ENCODE data around the gene UNC79. TPM values are rescaled to one million over a fixed set of nuclear protein-coding genes. Genes with fewer than 3 reads are reported as not detected.
A peak's percentile ranks its signal among the peaks of the same experiment; 100 is the strongest.

UNC79 gene
- total and polyA plus RNA-seq, 4 donors: 0.03 to 0.94 (median 0.14) TPM

DNA sequence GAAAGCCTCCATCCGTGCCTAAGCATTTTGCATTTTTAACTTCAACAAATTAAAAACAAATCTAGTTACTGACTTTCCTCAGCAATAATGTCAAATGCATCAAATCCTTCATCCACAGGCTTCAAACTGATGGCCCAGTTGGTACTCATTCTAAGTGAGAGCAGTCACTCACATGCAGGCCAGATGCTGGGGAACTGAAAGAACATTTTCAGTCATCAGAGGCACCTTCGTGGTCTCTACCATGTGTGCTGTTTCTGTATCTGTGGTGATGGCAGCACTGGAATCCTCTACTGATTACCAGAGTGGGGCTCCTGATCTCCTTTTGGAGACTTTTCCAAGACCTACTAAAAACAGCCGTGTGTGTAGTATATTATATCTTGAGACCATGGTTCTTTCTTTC lies 212.4 kb downstream of the UNC79 start:
- DNase-seq (no peak), ATAC-seq (ENCODE audit: insufficient read depth, low FRiP score) (no peak)
- H3K27ac ChIP-seq (ENCODE audit: low read depth in 1 of 2, low read length in 1 of 2): no peak overlapping the region
- no peak overlapping the region for H3K9ac ChIP-seq (ENCODE audit: insufficient read depth in 1 of 2, low read length in 2 of 2)
- no peaks in the 10 kb centered on the region for H3K36me3 ChIP-seq (ENCODE audit: control insufficient read depth in 4 of 4, insufficient read depth in 4 of 4, low read length in 4 of 4)
- TF ChIP-seq, protein P1, sequence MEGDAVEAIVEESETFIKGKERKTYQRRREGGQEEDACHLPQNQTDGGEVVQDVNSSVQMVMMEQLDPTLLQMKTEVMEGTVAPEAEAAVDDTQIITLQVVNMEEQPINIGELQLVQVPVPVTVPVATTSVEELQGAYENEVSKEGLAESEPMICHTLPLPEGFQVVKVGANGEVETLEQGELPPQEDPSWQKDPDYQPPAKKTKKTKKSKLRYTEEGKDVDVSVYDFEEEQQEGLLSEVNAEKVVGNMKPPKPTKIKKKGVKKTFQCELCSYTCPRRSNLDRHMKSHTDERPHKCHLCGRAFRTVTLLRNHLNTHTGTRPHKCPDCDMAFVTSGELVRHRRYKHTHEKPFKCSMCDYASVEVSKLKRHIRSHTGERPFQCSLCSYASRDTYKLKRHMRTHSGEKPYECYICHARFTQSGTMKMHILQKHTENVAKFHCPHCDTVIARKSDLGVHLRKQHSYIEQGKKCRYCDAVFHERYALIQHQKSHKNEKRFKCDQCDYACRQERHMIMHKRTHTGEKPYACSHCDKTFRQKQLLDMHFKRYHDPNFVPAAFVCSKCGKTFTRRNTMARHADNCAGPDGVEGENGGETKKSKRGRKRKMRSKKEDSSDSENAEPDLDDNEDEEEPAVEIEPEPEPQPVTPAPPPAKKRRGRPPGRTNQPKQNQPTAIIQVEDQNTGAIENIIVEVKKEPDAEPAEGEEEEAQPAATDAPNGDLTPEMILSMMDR (IDR thresholded peaks at IDR 0.05; ENCODE audit: control extremely low read depth, extremely low read depth): no peak
- peaks cover 0 to 5% (median 0%) of the 10 kb centered on the region in 5 donors for H3K4me1 ChIP-seq (ENCODE audit: control insufficient read depth in 5 of 5, insufficient read depth in 5 of 5, low read length in 5 of 5)
- peaks cover 0 to 2% (median 0%) of the 10 kb centered on the region in 4 donors for H3K9me3 ChIP-seq (ENCODE audit: control insufficient read depth in 4 of 4, insufficient read depth in 3 of 4, low read length in 3 of 4)
- H3K4me3 ChIP-seq: no peak overlapping the region
- 54 to 75% methylated on average over 3 of the region's 3 CpGs for WGBS, 2 donors
- peaks cover 0 to 4% (median 0%) of the 10 kb centered on the region in 3 donors for H3K27me3 ChIP-seq (ENCODE audit: control insufficient read depth in 3 of 3, insufficient read depth in 3 of 3, low read length in 2 of 3)

DNA sequence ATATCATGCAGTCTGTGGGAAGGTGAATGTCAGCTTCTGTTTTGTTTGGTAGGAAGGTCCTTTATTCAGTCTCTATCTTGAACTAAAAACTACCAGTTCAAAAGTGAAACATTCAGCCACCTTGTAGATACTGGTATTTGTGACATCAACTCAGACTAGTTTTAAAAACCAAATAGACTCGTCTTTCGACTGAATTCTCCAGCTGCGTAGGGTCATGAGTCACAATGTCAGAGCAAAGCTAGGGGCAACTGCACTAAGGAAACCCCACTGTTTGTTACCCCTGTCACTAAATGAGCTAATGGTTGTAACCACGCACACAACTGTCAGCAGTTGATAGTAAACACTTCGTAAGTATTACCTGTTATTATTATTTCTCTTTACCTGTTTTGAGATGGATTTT lies 212.9 kb downstream of the UNC79 start:
- no peaks in the 10 kb centered on the region for H3K36me3 ChIP-seq (ENCODE audit: control insufficient read depth in 4 of 4, insufficient read depth in 4 of 4, low read length in 4 of 4)
- H3K4me3 ChIP-seq: no peak overlapping the region
- ATAC-seq (ENCODE audit: insufficient read depth, low FRiP score) (no peak), DNase-seq (no peak)
- peaks cover 0 to 2% (median 0%) of the 10 kb centered on the region in 4 donors for H3K9me3 ChIP-seq (ENCODE audit: control insufficient read depth in 4 of 4, insufficient read depth in 3 of 4, low read length in 3 of 4)
- H3K27ac ChIP-seq (ENCODE audit: low read depth in 1 of 2, low read length in 1 of 2): no peak overlapping the region
- peaks cover 0 to 5% (median 0%) of the 10 kb centered on the region in 5 donors for H3K4me1 ChIP-seq (ENCODE audit: control insufficient read depth in 5 of 5, insufficient read depth in 5 of 5, low read length in 5 of 5)
- peaks cover 0 to under 1% (median 0%) of the 10 kb centered on the region in 3 donors for H3K27me3 ChIP-seq (ENCODE audit: control insufficient read depth in 3 of 3, insufficient read depth in 3 of 3, low read length in 2 of 3)
- TF ChIP-seq, protein P1 (IDR thresholded peaks at IDR 0.05; ENCODE audit: control extremely low read depth, extremely low read depth): no peak
- 83 to 89% methylated on average over 5 of the region's 5 CpGs for whole genome bisulfite sequencing, 2 donors
- H3K9ac ChIP-seq (ENCODE audit: insufficient read depth in 1 of 2, low read length in 2 of 2): no peak overlapping the region

DNA sequence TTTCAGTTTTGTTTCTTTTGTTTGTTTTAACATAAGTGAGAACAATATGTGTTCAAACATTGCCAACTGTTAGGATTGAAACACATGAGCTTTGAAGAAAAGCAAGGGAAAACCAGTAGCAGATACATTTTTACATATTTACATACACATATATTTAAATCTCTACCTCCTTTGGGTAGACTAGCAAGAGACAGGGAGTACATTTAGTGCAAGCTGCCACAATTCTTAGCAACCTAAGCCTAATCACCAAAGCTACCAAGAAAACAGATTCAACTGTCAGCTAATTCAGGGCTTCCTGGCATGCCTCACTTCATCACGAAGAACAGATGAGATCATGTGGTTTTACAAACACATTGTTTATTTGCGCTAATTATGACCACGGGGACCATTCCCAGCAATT lies 214.5 kb downstream of the UNC79 start:
- no peak overlapping the region for H3K27ac ChIP-seq (ENCODE audit: low read depth in 1 of 2, low read length in 1 of 2)
- 58 to 64% methylated on average over 3 of the region's 3 CpGs for WGBS, 2 donors
- TF ChIP-seq, protein P1 (IDR thresholded peaks at IDR 0.05; ENCODE audit: control extremely low read depth, extremely low read depth): no peak
- no peaks in the 10 kb centered on the region for H3K36me3 ChIP-seq (ENCODE audit: control insufficient read depth in 4 of 4, insufficient read depth in 4 of 4, low read length in 4 of 4)
- no peak overlapping the region for H3K4me3 ChIP-seq
- peaks cover 0 to 2% (median 0%) of the 10 kb centered on the region in 4 donors for H3K9me3 ChIP-seq (ENCODE audit: control insufficient read depth in 4 of 4, insufficient read depth in 3 of 4, low read length in 3 of 4)
- H3K9ac ChIP-seq (ENCODE audit: insufficient read depth in 1 of 2, low read length in 2 of 2): no peak overlapping the region
- peaks cover 0 to 5% (median 0%) of the 10 kb centered on the region in 5 donors for H3K4me1 ChIP-seq (ENCODE audit: control insufficient read depth in 5 of 5, insufficient read depth in 5 of 5, low read length in 5 of 5)
- ATAC-seq (ENCODE audit: insufficient read depth, low FRiP score) (no peak), DNase-seq (peak in 2 of 3 donors; percentile 24 to 31)
- H3K27me3 ChIP-seq (ENCODE audit: control insufficient read depth in 3 of 3, insufficient read depth in 3 of 3, low read length in 2 of 3): no peaks in the 10 kb centered on the region

Data from lung (tissue), 12 donors.